K562 (cell line): ENCODE results near the gene KLHL18. TPM values are rescaled to one million over a fixed set of nuclear protein-coding genes. Genes with fewer than 3 reads are reported as not detected.

ENCODE experiments used
- ATF2 ChIP-seq: sonication (generic); formaldehyde crosslinking; IDR thresholded peaks from 2 replicates; pipeline ENCODE4 v1.8.1; 2022; ENCODE audit warnings: missing genetic modification reagents
- DLX4 ChIP-seq: fragments of 250-450 bp; sonication (Bioruptor Pico); IDR thresholded peaks from 2 replicates; pipeline ENCODE4 v1.6.1; 2021; ENCODE audit warnings: mild to moderate bottlenecking
- GTF2E2 ChIP-seq: fragments of 200-800 bp; sonication (Bioruptor generic); IDR thresholded peaks from 2 replicates; pipeline ENCODE4 v1.6.1; 2016; ENCODE audit warnings: missing genetic modification characterization, missing compliant biosample characterization
- GTF3C2 ChIP-seq: IDR thresholded peaks from 3 replicates; pipeline ENCODE4 v1.6.1; 2011; ENCODE audit warnings: borderline replicate concordance, mild to moderate bottlenecking, moderate library complexity; ENCODE audit not compliant: insufficient read length; ENCODE audit errors: extremely low read depth
- JUN ChIP-seq, 2 experiments: sonication (generic) in 1 of 2; formaldehyde crosslinking in 1 of 2; IDR thresholded peaks; 2 replicates each; pipeline versions ENCODE4 v1.6.1 to v1.8.0; 2012 to 2022; ENCODE audit warnings: borderline replicate concordance in 2 of 2, mild to moderate bottlenecking in 2 of 2, improper control_type of control experiment in 1 of 2, low read depth in 1 of 2, low read length in 1 of 2, missing genetic modification reagents in 1 of 2
- MITF ChIP-seq: IDR thresholded peaks from 2 replicates; pipeline ENCODE4 v1.6.1; 2014; ENCODE audit warnings: antibody characterized with exemption
- NCOR1 ChIP-seq: fragments of 450-650 bp; IDR thresholded peaks from 2 replicates; pipeline ENCODE4 v1.6.1; 2016; ENCODE audit warnings: mild to moderate bottlenecking, moderate library complexity
- NFE2L1 ChIP-seq: fragments of 450-650 bp; IDR thresholded peaks from 2 replicates; pipeline ENCODE4 v1.6.1; 2016; ENCODE audit warnings: missing genetic modification characterization, low read depth, mild to moderate bottlenecking, missing compliant biosample characterization, moderate library complexity, borderline replicate concordance
- TRIM28 ChIP-seq: fragments of 450-650 bp; IDR thresholded peaks from 2 replicates; pipeline ENCODE4 v1.6.1; 2017
- ZNF407 ChIP-seq: fragments of 450-650 bp; IDR thresholded peaks from 2 replicates; pipeline ENCODE4 v1.6.1; 2016; ENCODE audit warnings: low read depth
- ZNF561 ChIP-seq: fragments of 450-650 bp; formaldehyde crosslinking; conservative IDR thresholded peaks from 2 replicates; pipeline ENCODE4 v1.4.0; 2020; ENCODE audit warnings: mild to moderate bottlenecking, moderate library complexity
- polyA plus RNA-seq, 8 experiments: library from polyadenylated mRNA; depleted of rRNA in 4 of 8; stranded (reverse) in 5 of 8; unstranded in 3 of 8; fragments of >200 nt; fragmentation: Nextera tagmentation in 2 of 8; fragmentation: Illumina TruSeq in 1 of 8; extraction: Ambion mirVana in 2 of 8; extraction: Trizol in 1 of 8; gene quantifications; 2 replicates each; pipeline versions ENCODE4 v1.2.1 to v1.2.3, GENCODE V29; 2011 to 2014; ENCODE audit warnings: inconsistent platforms in 1 of 8, missing spikeins in 1 of 8
- total RNA-seq, 7 experiments: library from RNA; depleted of rRNA in 6 of 7; stranded (reverse); fragments of >200 nt in 6 of 7; fragmentation: Illumina TruSeq in 2 of 7; extraction: Trizol in 2 of 7; gene quantifications; 2 replicates each; pipeline versions ENCODE4 v1.2.1 to v1.2.3, GENCODE V29; 2011 to 2021; ENCODE audit warnings: low replicate concordance in 1 of 7

KLHL18 gene
- total and polyA plus RNA-seq, 9 of the 15 experiments (the other 6 are each of a cell fraction or from before 2014, with no cell fraction given) = 26.7 to 97.5 (median 48.7) TPM

GRCh38 chr3:47266709-47267489 lies 15.8 kb upstream of the KLHL18 start (continued):
- no peak for TF ChIP-seq ZNF407
- no peak for TF ChIP-seq ATF2 (CRISPR knock-in tag)
- TF ChIP-seq TRIM28 = no peak
- no peak for TF ChIP-seq MITF
- TF ChIP-seq DLX4 (CRISPR knock-in tag) = no peak
- TF ChIP-seq GTF2E2 (tag) = no peak
- no peak for TF ChIP-seq NFE2L1
- TF ChIP-seq GTF3C2 = no peak
- TF ChIP-seq JUN (IDR thresholded peaks at IDR 0.05; ENCODE audit: borderline replicate concordance, low read depth, low read length) = peak; percentile 96
- TF ChIP-seq JUN (CRISPR knock-in tag; IDR thresholded peaks at IDR 0.05; ENCODE audit: borderline replicate concordance) = peak; percentile 93; the same call in 1 of the 2 replicates
- TF ChIP-seq ZNF561 (CRISPR knock-in tag) = no peak
- TF ChIP-seq NCOR1 = 0 out of 2 replicates have a peak, but pooled peaks have one; percentile 67
